Measurements from ENCODE around the gene CELSR1. TPM values are rescaled to one million over a fixed set of nuclear protein-coding genes. Genes with fewer than 3 reads are reported as not detected.
A peak's percentile ranks its signal among the peaks of the same experiment; 100 is the strongest.

The CELSR1 gene
- total RNA-seq, 1 donor from 2014 or later = 7.7 TPM

- Mint-ChIP-seq H3K36me3 (ENCODE audit: low read depth, unreplicated experiment) (peaks cover 26% of the 10 kb centered on the region), H3K27me3 (ENCODE audit: unreplicated experiment) (peaks cover 1% of the 10 kb centered on the region)
These were observed 202.0 kb downstream of the CELSR1 start, which contains the start of gene TRMU for GRCh38 chr22:46335201-46336118. TRMU (plus strand) TSS chr22:46335714; CDS start chr22:46335765, 51 bp downstream.

GRCh38 chr22:46331496-46331895, 205.9 kb downstream of the CELSR1 start:
- H3K27ac Mint-ChIP-seq (ENCODE audit: unreplicated experiment) = no peak overlapping the region
- TF ChIP-seq CTCF (IDR thresholded peaks at IDR 0.05; ENCODE audit: unreplicated experiment) = no peak

More at GRCh38 chr22:46335201-46336118, 202.0 kb downstream of the CELSR1 start, which contains the start of gene TRMU:
- Mint-ChIP-seq H3K4me3 (ENCODE audit: unreplicated experiment) (peak within 1 kb of the TSS; percentile 96), H3K27ac (ENCODE audit: unreplicated experiment) (peak within 1 kb of the TSS; percentile 88), H3K4me1 (ENCODE audit: unreplicated experiment) (peaks cover 12% of the 10 kb centered on the region), H3K9me3 (ENCODE audit: unreplicated experiment) (no peaks in the 10 kb centered on the region)
- TF ChIP-seq CTCF (IDR thresholded peaks at IDR 0.05; ENCODE audit: unreplicated experiment) = no peak
- DNase-seq (ENCODE audit: low spot score) = peak; percentile 81

GRCh38 chr22:46330426-46330825, 207.0 kb downstream of the CELSR1 start:
- H3K36me3 Mint-ChIP-seq (ENCODE audit: low read depth, unreplicated experiment) = peaks cover 7% of the 10 kb centered on the region

More at GRCh38 chr22:46331496-46331895, 205.9 kb downstream of the CELSR1 start:
- H3K4me1 Mint-ChIP-seq (ENCODE audit: unreplicated experiment) = peaks cover 6% of the 10 kb centered on the region
- H3K9me3 Mint-ChIP-seq (ENCODE audit: unreplicated experiment) = no peaks in the 10 kb centered on the region
- no peaks in the 10 kb centered on the region for H3K27me3 Mint-ChIP-seq (ENCODE audit: unreplicated experiment)
- no peak for DNase-seq (ENCODE audit: low spot score)
- peaks cover 5% of the 10 kb centered on the region for H3K36me3 Mint-ChIP-seq (ENCODE audit: low read depth, unreplicated experiment)
- H3K4me3 Mint-ChIP-seq (ENCODE audit: unreplicated experiment) = no peak overlapping the region

GRCh38 chr22:46329616-46330015, 207.8 kb downstream of the CELSR1 start:
- H3K4me3 Mint-ChIP-seq (ENCODE audit: unreplicated experiment) = no peak overlapping the region

More at GRCh38 chr22:46330426-46330825, 207.0 kb downstream of the CELSR1 start:
- no peak for DNase-seq (ENCODE audit: low spot score)
- Mint-ChIP-seq H3K27ac (ENCODE audit: unreplicated experiment) (no peak overlapping the region), H3K4me1 (ENCODE audit: unreplicated experiment) (peaks cover 3% of the 10 kb centered on the region), H3K9me3 (ENCODE audit: unreplicated experiment) (no peaks in the 10 kb centered on the region), H3K4me3 (ENCODE audit: unreplicated experiment) (no peak overlapping the region), H3K27me3 (ENCODE audit: unreplicated experiment) (peaks cover 3% of the 10 kb centered on the region)
- no peak for TF ChIP-seq CTCF (IDR thresholded peaks at IDR 0.05; ENCODE audit: unreplicated experiment)

More at GRCh38 chr22:46329616-46330015, 207.8 kb downstream of the CELSR1 start:
- Mint-ChIP-seq H3K36me3 (ENCODE audit: low read depth, unreplicated experiment) (peaks cover 7% of the 10 kb centered on the region), H3K27ac (ENCODE audit: unreplicated experiment) (no peak overlapping the region), H3K9me3 (ENCODE audit: unreplicated experiment) (no peaks in the 10 kb centered on the region), H3K4me1 (ENCODE audit: unreplicated experiment) (no peaks in the 10 kb centered on the region), H3K27me3 (ENCODE audit: unreplicated experiment) (peaks cover 3% of the 10 kb centered on the region)
- DNase-seq (ENCODE audit: low spot score) = no peak
- TF ChIP-seq CTCF (IDR thresholded peaks at IDR 0.05; ENCODE audit: unreplicated experiment) = no peak

Data from endothelial cell (in vitro differentiated cells).